ENCODE results near the gene FAM221A. TPM values are rescaled to one million over a fixed set of nuclear protein-coding genes. Genes with fewer than 3 reads are reported as not detected.

The FAM221A gene
- total and polyA plus RNA-seq, 4 donors = 9.2 to 18.3 (median 11.1) TPM

Small RNAs within 50 kb of the gene (small RNA-seq; reads per million reads assigned to genes)
- gene AC006026.2 (ENCODE audit: low replicate concordance) = not detected

Other genes starting within 250 kb of the FAM221A start
- 10 to 100 TPM in 1 of 2 donors, under 1 TPM in 1; 0.80 to 60.2 TPM for gene IGF2BP3, start 209.7 kb upstream of the FAM221A start, total RNA-seq
- gene IGF2BP3, start 209.7 kb upstream of the FAM221A start, polyA plus RNA-seq = 1 to 10 TPM in 1 of 2 donors, under 1 TPM in 1; 0.18 to 2.2 TPM
- gene TRA2A, start 148.2 kb upstream of the FAM221A start, total RNA-seq = 10 to 100 TPM; 69.5 to 99.0 TPM
- 10 to 100 TPM; 46.3 to 95.3 TPM for gene TRA2A, start 148.2 kb upstream of the FAM221A start, polyA plus RNA-seq
- gene CCDC126, start 82.8 kb upstream of the FAM221A start, total RNA-seq = 10 to 100 TPM; 11.3 to 21.9 TPM
- gene CCDC126, start 82.8 kb upstream of the FAM221A start, polyA plus RNA-seq = 1 to 10 TPM; 4.1 to 8.7 TPM
- gene STK31, start 30.0 kb downstream of the FAM221A start, total RNA-seq = under 1 TPM; 0.74 to 0.86 TPM
- gene STK31, start 30.0 kb downstream of the FAM221A start, polyA plus RNA-seq = 1 to 10 TPM in 1 of 2 donors, under 1 TPM in 1; 0.53 to 1.3 TPM

Measured in lung (tissue), 5 donors.